H9 (cell line): ENCODE measurements around the gene PARVB. TPM values are rescaled to one million over a fixed set of nuclear protein-coding genes. Genes with fewer than 3 reads are reported as not detected.
A peak's percentile ranks its signal among the peaks of the same experiment; 100 is the strongest.

Source experiments
- DNase-seq: peaks from one replicate; pipeline ENCODE4 v3.0.0-alpha.2; 2017
- H2AFZ ChIP-seq: one replicate; pipeline ENCODE4 v1.6.1; 2013; ENCODE audit warnings: mild to moderate bottlenecking, low read length, control low read depth, moderate library complexity
- H2AK5ac ChIP-seq: 2 replicates; pipeline ENCODE4 v1.6.1; 2013; ENCODE audit warnings: low read length, control low read depth, mixed read lengths; ENCODE audit not compliant: insufficient read length
- H2BK120ac ChIP-seq: one replicate; pipeline ENCODE4 v1.6.1; 2013; ENCODE audit warnings: low read depth, mild to moderate bottlenecking, low read length, control low read depth, inconsistent platforms; ENCODE audit not compliant: poor library complexity, severe bottlenecking
- H2BK12ac ChIP-seq: 2 replicates; pipeline ENCODE4 v1.6.1; 2013; ENCODE audit warnings: low read length, control low read depth, mixed read lengths, low read depth; ENCODE audit not compliant: insufficient read length
- H2BK15ac ChIP-seq: 2 replicates; pipeline ENCODE4 v1.6.1; 2013; ENCODE audit warnings: low read depth, low read length, control low read depth
- H2BK20ac ChIP-seq: one replicate; pipeline ENCODE4 v1.6.1; 2013; ENCODE audit warnings: low read depth, mild to moderate bottlenecking, low read length, control low read depth, inconsistent platforms; ENCODE audit not compliant: poor library complexity, severe bottlenecking
- H2BK5ac ChIP-seq: 2 replicates; pipeline ENCODE4 v1.6.1; 2013; ENCODE audit warnings: low read length, control low read depth, mixed read lengths; ENCODE audit not compliant: insufficient read length
- H3K14ac ChIP-seq: 2 replicates; pipeline ENCODE4 v1.6.1; 2013; ENCODE audit warnings: low read length, control low read depth; ENCODE audit not compliant: insufficient read depth
- H3K18ac ChIP-seq: 2 replicates; pipeline ENCODE4 v1.6.1; 2013; ENCODE audit warnings: low read depth, mild to moderate bottlenecking, mixed read lengths, low read length, control low read depth; ENCODE audit not compliant: insufficient read length
- H3K23ac ChIP-seq: 2 replicates; pipeline ENCODE4 v1.6.1; 2013; ENCODE audit warnings: low read length, control low read depth, mixed read lengths, low read depth; ENCODE audit not compliant: insufficient read length
- H3K23me2 ChIP-seq: 2 replicates; pipeline ENCODE4 v1.6.1; 2013; ENCODE audit warnings: low read depth, mild to moderate bottlenecking, mixed read lengths, low read length, control low read depth; ENCODE audit not compliant: insufficient read length, poor library complexity, severe bottlenecking
- H3K27ac ChIP-seq: 2 replicates; pipeline ENCODE4 v1.5.1; 2013; ENCODE audit warnings: low read length, control low read depth, mixed read lengths, low read depth; ENCODE audit not compliant: insufficient read length
- H3K27me3 ChIP-seq: 2 replicates; pipeline ENCODE4 v1.6.1; 2013; ENCODE audit warnings: low read length, control low read depth, inconsistent platforms; ENCODE audit not compliant: insufficient read depth
- H3K4ac ChIP-seq: 2 replicates; pipeline ENCODE4 v1.6.1; 2013; ENCODE audit warnings: low read depth, mild to moderate bottlenecking, control low read depth, inconsistent platforms, low read length, moderate library complexity
- H3K4me1 ChIP-seq: 2 replicates; pipeline ENCODE4 v1.6.1; 2013; ENCODE audit warnings: low read length, control low read depth, inconsistent platforms; ENCODE audit not compliant: insufficient read depth
- H3K4me2 ChIP-seq: 2 replicates; pipeline ENCODE4 v1.6.1; 2013; ENCODE audit warnings: low read length, control low read depth, mixed read lengths; ENCODE audit not compliant: insufficient read length, insufficient read depth
- H3K56ac ChIP-seq: 2 replicates; pipeline ENCODE4 v1.6.1; 2013; ENCODE audit warnings: low read depth, mild to moderate bottlenecking, mixed read lengths, low read length, control low read depth; ENCODE audit not compliant: insufficient read length
- H3K79me1 ChIP-seq: 2 replicates; pipeline ENCODE4 v1.6.1; 2013; ENCODE audit warnings: low read depth, mild to moderate bottlenecking, moderate library complexity, low read length, control low read depth, inconsistent platforms; ENCODE audit not compliant: insufficient read depth, poor library complexity, severe bottlenecking
- H3K79me2 ChIP-seq: 2 replicates; pipeline ENCODE4 v1.6.1; 2013; ENCODE audit warnings: low read length, control low read depth, inconsistent platforms; ENCODE audit not compliant: insufficient read depth
- H3K9ac ChIP-seq: 2 replicates; pipeline ENCODE4 v1.6.1; 2013; ENCODE audit warnings: low read length, control low read depth, mixed read lengths; ENCODE audit not compliant: insufficient read length; ENCODE audit errors: extremely low read depth
- H3K9me3 ChIP-seq: one replicate; pipeline ENCODE4 v1.6.1; 2013; ENCODE audit warnings: low read depth, low read length, inconsistent platforms; ENCODE audit not compliant: control insufficient read depth
- H3T11ph ChIP-seq: one replicate; pipeline ENCODE4 v1.6.1; 2013; ENCODE audit warnings: mild to moderate bottlenecking, low read length, control low read depth, inconsistent platforms
- H4K20me1 ChIP-seq: one replicate; pipeline ENCODE4 v1.6.1; 2013; ENCODE audit not compliant: control insufficient read depth, insufficient read length, insufficient read depth
- H4K5ac ChIP-seq: 2 replicates; pipeline ENCODE4 v1.6.1; 2013; ENCODE audit warnings: low read depth, mild to moderate bottlenecking, mixed read lengths, low read length, control low read depth; ENCODE audit not compliant: insufficient read length
- H4K8ac ChIP-seq: replicated peaks from 2 replicates; pipeline ENCODE4 v1.6.1; 2013; ENCODE audit warnings: low read length, control low read depth, mixed read lengths, low read depth; ENCODE audit not compliant: insufficient read length
- H4K91ac ChIP-seq: 2 replicates; pipeline ENCODE4 v1.6.1; 2013; ENCODE audit warnings: low read depth, mild to moderate bottlenecking, moderate library complexity, mixed read lengths, low read length, control low read depth; ENCODE audit not compliant: insufficient read length
- H3K27ac Mint-ChIP-seq, 3 experiments: 2 replicates in 2 of 3; 3 replicates in 1 of 3; pipeline ENCODE4 v1.8.0; 2020 to 2021; ENCODE audit warnings: mixed read lengths in 3 of 3, mild to moderate bottlenecking in 1 of 3, moderate library complexity in 1 of 3
- H3K27me3 Mint-ChIP-seq: 2 replicates; pipeline ENCODE4 v1.8.0; 2021; ENCODE audit warnings: low read depth, mild to moderate bottlenecking, moderate library complexity, mixed read lengths
- H3K36me3 Mint-ChIP-seq, 3 experiments: 2 replicates in 2 of 3; 3 replicates in 1 of 3; pipeline ENCODE4 v1.8.0; 2020 to 2021; ENCODE audit warnings: low read depth in 3 of 3, mixed read lengths in 3 of 3; ENCODE audit not compliant: insufficient read depth in 1 of 3
- H3K4me1 Mint-ChIP-seq, 2 experiments: 2 replicates each; pipeline ENCODE4 v1.8.0; 2020; ENCODE audit warnings: mixed read lengths in 2 of 2
- H3K4me3 Mint-ChIP-seq, 2 experiments: 2 replicates in 1 of 2; 3 replicates in 1 of 2; pipeline ENCODE4 v1.8.0; 2020 to 2021; ENCODE audit warnings: mild to moderate bottlenecking in 2 of 2, mixed read lengths in 2 of 2, moderate library complexity in 1 of 2
- H3K9me3 Mint-ChIP-seq, 2 experiments: 2 replicates in 1 of 2; 3 replicates in 1 of 2; pipeline ENCODE4 v1.8.0; 2020; ENCODE audit warnings: mild to moderate bottlenecking in 2 of 2, mixed read lengths in 2 of 2, moderate library complexity in 1 of 2
- WGBS: extraction: QIAGEN DNeasy Blood & Tissue Kit; methylation state at CpG from one replicate; pipeline ENCODE4 v1.1.7; 2013; ENCODE audit warnings: missing lambda C conversion rate, low lambda C conversion rate, mixed read lengths; ENCODE audit not compliant: insufficient read length; ENCODE audit errors: extremely low coverage; 5-methylcytosine and 5-hydroxymethylcytosine counted together
- total RNA-seq: library from RNA; stranded (reverse); gene quantifications from 2 replicates; pipeline ENCODE4 v1.2.1, GENCODE V29; 2021
- TF ChIP-seq, protein P1 (sequence below): fragments of 200-600 bp; sonication (generic); conservative IDR thresholded peaks from 3 replicates; pipeline ENCODE4 v1.8.0; 2021; ENCODE audit warnings: antibody characterized with exemption, mild to moderate bottlenecking

The PARVB gene
- total RNA-seq, 1 experiment from 2014 or later = 15.6 TPM

DNA sequence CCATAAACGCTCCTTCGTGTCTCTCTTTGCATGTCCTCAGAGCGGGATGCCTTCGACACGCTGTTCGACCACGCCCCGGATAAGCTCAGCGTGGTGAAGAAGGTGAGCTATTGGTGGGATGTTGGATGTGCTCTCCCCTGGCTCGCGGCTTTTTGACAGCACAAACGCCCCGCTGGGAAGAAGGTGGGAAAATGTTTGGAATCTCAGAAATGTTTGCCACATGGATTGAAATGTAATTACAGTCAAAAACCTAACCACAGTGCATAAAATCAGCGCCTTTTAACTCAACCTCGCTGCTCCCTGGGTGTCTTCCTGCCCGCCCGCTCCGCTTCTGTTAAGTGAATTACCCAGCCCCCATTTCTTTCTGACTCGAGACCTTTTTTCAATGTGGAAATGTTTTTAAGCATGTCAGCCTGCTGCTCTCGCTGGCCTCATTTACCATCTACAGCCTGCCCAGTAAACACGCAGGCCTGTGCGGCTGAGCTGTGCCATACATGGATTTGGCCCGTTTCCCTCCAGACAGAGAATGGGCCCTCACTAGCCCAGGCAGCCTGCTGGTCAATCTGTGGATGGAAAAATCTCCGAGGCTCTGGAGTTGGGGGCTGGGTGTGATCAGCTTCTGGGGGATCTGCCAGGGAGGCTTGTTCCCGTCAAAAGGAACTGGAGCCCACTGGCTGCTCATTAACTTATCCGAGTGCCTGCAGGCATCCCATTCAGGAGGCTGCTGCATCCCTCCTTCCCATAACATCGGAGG is 123.9 kb downstream of the PARVB start:
- H3K9me3 Mint-ChIP-seq = peaks cover 0 to 5% of the 10 kb centered on the region in 2 experiments; a peak in 1 of 5 replicates
- peak overlapping the region; percentile 35 to 57 for H3K4me3 Mint-ChIP-seq
- no CpG with 5 or more reads among the region's 27 CpGs for WGBS

More for the DNA sequence above, 123.9 kb downstream of the PARVB start:
- no peak overlapping the region for H3K14ac ChIP-seq
- no peak overlapping the region for H2BK15ac ChIP-seq
- H3K56ac ChIP-seq = no peak overlapping the region
- H3K27me3 ChIP-seq = no peaks in the 10 kb centered on the region
- no peak overlapping the region for H4K91ac ChIP-seq
- no peak overlapping the region for H3T11ph ChIP-seq
- peak overlapping the region; percentile 81 for H3K27ac ChIP-seq
- H4K20me1 ChIP-seq = no peaks in the 10 kb centered on the region
- no peak overlapping the region for H2BK12ac ChIP-seq
- H3K23ac ChIP-seq = no peak overlapping the region
- H3K9ac ChIP-seq = peak overlapping the region; percentile 11
- TF ChIP-seq, protein P1, sequence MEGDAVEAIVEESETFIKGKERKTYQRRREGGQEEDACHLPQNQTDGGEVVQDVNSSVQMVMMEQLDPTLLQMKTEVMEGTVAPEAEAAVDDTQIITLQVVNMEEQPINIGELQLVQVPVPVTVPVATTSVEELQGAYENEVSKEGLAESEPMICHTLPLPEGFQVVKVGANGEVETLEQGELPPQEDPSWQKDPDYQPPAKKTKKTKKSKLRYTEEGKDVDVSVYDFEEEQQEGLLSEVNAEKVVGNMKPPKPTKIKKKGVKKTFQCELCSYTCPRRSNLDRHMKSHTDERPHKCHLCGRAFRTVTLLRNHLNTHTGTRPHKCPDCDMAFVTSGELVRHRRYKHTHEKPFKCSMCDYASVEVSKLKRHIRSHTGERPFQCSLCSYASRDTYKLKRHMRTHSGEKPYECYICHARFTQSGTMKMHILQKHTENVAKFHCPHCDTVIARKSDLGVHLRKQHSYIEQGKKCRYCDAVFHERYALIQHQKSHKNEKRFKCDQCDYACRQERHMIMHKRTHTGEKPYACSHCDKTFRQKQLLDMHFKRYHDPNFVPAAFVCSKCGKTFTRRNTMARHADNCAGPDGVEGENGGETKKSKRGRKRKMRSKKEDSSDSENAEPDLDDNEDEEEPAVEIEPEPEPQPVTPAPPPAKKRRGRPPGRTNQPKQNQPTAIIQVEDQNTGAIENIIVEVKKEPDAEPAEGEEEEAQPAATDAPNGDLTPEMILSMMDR = peak; percentile 23; the same call in 2 of the 3 replicates
- H3K4me1 ChIP-seq = peaks cover 25% of the 10 kb centered on the region
- H2AFZ ChIP-seq = no peak overlapping the region
- H3K27ac Mint-ChIP-seq = peak overlapping the region; percentile 95 to 99 (median 99)
- no peaks in the 10 kb centered on the region for H3K23me2 ChIP-seq
- H3K4me2 ChIP-seq = peak overlapping the region; percentile 20
- H3K36me3 Mint-ChIP-seq = peaks cover 0 to 3% (median 0%) of the 10 kb centered on the region in 3 experiments; a peak in 1 of 7 replicates
- H4K8ac ChIP-seq = no peak overlapping the region
- no peaks in the 10 kb centered on the region for H3K79me2 ChIP-seq
- H4K5ac ChIP-seq = no peak overlapping the region
- H2BK5ac ChIP-seq = peak overlapping the region; percentile 7
- no peak overlapping the region for H2BK20ac ChIP-seq
- DNase-seq = peak; percentile 94
- no peak overlapping the region for H2BK120ac ChIP-seq
- H3K79me1 ChIP-seq = no peaks in the 10 kb centered on the region
- H2AK5ac ChIP-seq = no peak overlapping the region
- peaks cover 56 to 61% of the 10 kb centered on the region in 2 experiments for H3K4me1 Mint-ChIP-seq
- H3K27me3 Mint-ChIP-seq = no peaks in the 10 kb centered on the region; the same call in 1 of the 2 replicates
- H3K4ac ChIP-seq = no peak overlapping the region; the same call in 1 of the 2 replicates
- H3K18ac ChIP-seq = peak overlapping the region; percentile 69
- no peaks in the 10 kb centered on the region for H3K9me3 ChIP-seq
